ENCODE data around the gene IL22RA1.

Gene IL22RA1

GRCh38 chr1:24071941-24072340 lies 71.0 kb downstream of the IL22RA1 start:
- FAIRE-seq = no peak

DNA sequence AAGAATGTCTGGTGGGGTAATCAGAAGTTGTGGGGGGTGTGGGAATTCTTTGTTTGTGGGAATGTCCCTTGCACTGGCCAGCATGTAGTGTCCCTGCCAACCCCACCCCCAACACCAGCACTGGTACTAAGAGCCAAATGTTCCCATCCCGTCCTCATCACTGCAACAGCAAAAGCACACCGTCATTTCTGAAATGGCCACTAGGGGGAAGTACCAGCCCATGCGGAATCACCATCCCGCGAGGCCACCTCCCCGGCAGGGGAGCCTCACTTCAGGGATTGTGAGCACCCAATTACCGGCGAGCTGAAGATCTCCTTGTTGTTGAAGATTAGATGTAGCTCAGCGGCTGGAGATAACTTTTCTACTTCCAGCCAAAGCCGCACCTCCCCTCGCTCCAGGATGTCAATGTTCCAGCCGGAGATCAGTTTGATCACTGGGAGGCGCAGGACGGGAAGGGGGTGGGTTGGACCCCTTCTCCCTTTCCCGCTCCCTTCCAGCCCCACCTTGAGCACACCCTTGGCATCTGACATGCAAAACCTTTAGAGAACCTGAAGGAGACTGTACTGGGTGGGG lies 72.0 kb downstream of the IL22RA1 start:
- FAIRE-seq = no peak

- FAIRE-seq = no peak
Measured at GRCh38 chr1:24069817-24070216, 73.1 kb downstream of the IL22RA1 start.
